Measurements from ENCODE around the gene TMEM151A.

The TMEM151A gene

GRCh38 chr11:66337103-66337899 lies 45.6 kb downstream of the TMEM151A start:
- Histone ChIP-seq H3K27me3 (ENCODE audit: insufficient read depth, low read length, poor library complexity, severe bottlenecking) (no peaks in the 10 kb centered on the region), H3K9me3 (ENCODE audit: insufficient read depth, low read depth, low read length) (no peaks in the 10 kb centered on the region), H3K36me3 (ENCODE audit: insufficient read depth, low read length) (peaks cover 15% of the 10 kb centered on the region; the same call in 1 of the 2 replicates), H2AFZ (ENCODE audit: low read length) (no peak overlapping the region), H3K79me2 (ENCODE audit: insufficient read depth, low read length) (no peaks in the 10 kb centered on the region), H3K9ac (ENCODE audit: low read depth, low read length, poor library complexity, severe bottlenecking) (peak overlapping the region; percentile 43), H3F3A (ENCODE audit: low read depth) (no peaks in the 10 kb centered on the region), H4K20me1 (ENCODE audit: insufficient read depth, low read length, poor library complexity, severe bottlenecking) (no peaks in the 10 kb centered on the region), H3K4me1 (ENCODE audit: insufficient read depth, low read length, poor library complexity, severe bottlenecking) (peaks cover 8% of the 10 kb centered on the region), H3K4me2 (ENCODE audit: low read depth, low read length, poor library complexity, severe bottlenecking) (peak overlapping the region; percentile 54), H3K4me3 (ENCODE audit: low read length, poor library complexity, severe bottlenecking) (no peak overlapping the region), H3K9me2 (replicated peaks; ENCODE audit: low read depth, low read length) (no peaks in the 10 kb centered on the region)
- TF ChIP-seq CTCF (conservative IDR thresholded peaks at IDR 0.05; ENCODE audit: low read length) = no peak
- no peak for TF ChIP-seq EZH2phosphoT487 (IDR thresholded peaks at IDR 0.05; ENCODE audit: borderline replicate concordance)

DNA sequence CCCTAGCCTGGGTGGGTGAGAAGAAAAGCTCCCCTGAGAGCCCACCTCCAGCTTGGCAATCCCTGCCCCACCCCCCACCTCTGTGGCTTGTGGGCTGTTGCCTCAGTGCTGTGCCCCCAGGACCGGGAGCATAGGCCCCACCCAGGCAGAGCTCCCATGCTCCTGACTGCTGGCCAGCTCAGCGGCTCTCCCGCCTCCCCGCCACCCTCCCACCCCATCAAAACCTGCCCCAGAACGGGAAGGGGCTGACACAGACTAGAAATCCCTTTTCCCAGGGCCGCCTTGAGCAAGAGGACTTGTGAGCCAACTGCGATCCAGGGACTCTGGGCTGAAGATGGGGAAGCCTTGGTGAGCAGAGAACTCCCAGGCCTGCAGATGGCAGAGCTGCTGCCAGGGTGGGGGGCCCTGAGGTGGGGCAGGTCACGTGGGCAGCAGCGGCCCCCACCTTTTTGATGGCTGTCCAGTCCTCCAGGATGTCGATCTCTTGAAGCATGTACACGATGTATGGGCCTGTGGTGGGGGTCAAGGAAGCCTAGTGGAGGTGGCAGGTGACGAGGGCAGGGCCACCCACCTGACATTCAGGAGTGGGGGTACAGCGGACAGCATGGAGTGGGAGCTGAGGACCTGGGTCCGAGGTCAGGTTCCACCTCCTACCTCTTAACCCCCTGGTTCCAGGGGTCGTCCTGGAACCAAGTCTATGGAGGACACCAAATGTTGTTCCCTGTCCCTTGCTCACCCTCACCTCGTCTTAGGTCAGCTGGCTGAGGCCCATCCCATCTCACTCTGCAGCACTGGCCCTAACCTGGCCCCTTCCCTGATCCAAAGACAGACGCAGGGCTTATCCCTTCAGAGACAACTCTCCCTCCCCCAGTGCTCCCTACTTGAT lies 46.8 kb downstream of the TMEM151A start:
- TF ChIP-seq EZH2phosphoT487 (IDR thresholded peaks at IDR 0.05; ENCODE audit: borderline replicate concordance) (no peak), CTCF (conservative IDR thresholded peaks at IDR 0.05; ENCODE audit: low read length) (no peak)
- H2AFZ ChIP-seq (ENCODE audit: low read length) = no peak overlapping the region
- no peak overlapping the region for H3K9ac ChIP-seq (ENCODE audit: low read depth, low read length, poor library complexity, severe bottlenecking)
- H3K9me3 ChIP-seq (ENCODE audit: insufficient read depth, low read depth, low read length) = no peaks in the 10 kb centered on the region
- peaks cover 8% of the 10 kb centered on the region for H3K4me1 ChIP-seq (ENCODE audit: insufficient read depth, low read length, poor library complexity, severe bottlenecking)
- no peaks in the 10 kb centered on the region for H4K20me1 ChIP-seq (ENCODE audit: insufficient read depth, low read length, poor library complexity, severe bottlenecking)
- no peaks in the 10 kb centered on the region for H3F3A ChIP-seq (ENCODE audit: low read depth)
- H3K4me3 ChIP-seq (ENCODE audit: low read length, poor library complexity, severe bottlenecking) = no peak overlapping the region
- H3K36me3 ChIP-seq (ENCODE audit: insufficient read depth, low read length) = peaks cover 15% of the 10 kb centered on the region; the same call in 1 of the 2 replicates
- H3K79me2 ChIP-seq (ENCODE audit: insufficient read depth, low read length) = peaks cover 8% of the 10 kb centered on the region; the same call in 1 of the 2 replicates
- no peaks in the 10 kb centered on the region for H3K9me2 ChIP-seq (replicated peaks; ENCODE audit: low read depth, low read length)
- H3K4me2 ChIP-seq (ENCODE audit: low read depth, low read length, poor library complexity, severe bottlenecking) = no peak overlapping the region
- no peaks in the 10 kb centered on the region for H3K27me3 ChIP-seq (ENCODE audit: insufficient read depth, low read length, poor library complexity, severe bottlenecking)

DNA sequence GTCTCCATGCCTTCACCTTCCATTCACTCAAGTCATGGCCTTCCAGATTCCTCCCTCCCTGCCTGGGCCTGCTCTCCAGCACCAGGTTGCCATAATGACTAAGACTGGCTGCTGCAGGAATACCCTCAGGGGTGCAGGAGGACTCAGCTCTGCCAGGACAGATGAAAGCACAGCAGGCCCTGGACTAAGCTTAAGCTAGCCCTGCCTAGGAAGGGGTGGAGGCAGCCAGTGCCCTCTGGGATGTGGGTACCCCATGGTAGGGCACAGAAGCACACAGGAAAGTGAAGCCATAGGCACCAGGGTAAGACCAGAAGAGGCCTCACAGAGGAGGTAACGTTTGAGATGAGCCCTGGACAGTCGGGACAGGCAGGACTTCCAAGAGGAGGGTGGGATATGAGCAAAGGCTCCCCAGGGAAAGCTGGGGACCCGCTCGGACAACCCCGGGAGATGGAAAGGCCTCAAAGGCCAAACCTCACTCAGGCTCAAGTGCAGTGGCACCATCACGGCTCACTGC lies 47.5 kb downstream of the TMEM151A start:
- H3F3A ChIP-seq (ENCODE audit: low read depth) = no peaks in the 10 kb centered on the region
- no peak overlapping the region for H3K4me2 ChIP-seq (ENCODE audit: low read depth, low read length, poor library complexity, severe bottlenecking)
- peaks cover 15% of the 10 kb centered on the region; the same call in 1 of the 2 replicates for H3K36me3 ChIP-seq (ENCODE audit: insufficient read depth, low read length)
- TF ChIP-seq EZH2phosphoT487 (IDR thresholded peaks at IDR 0.05; ENCODE audit: borderline replicate concordance) = no peak
- no peak for TF ChIP-seq CTCF (conservative IDR thresholded peaks at IDR 0.05; ENCODE audit: low read length)
- peaks cover 15% of the 10 kb centered on the region for H3K79me2 ChIP-seq (ENCODE audit: insufficient read depth, low read length)
- H2AFZ ChIP-seq (ENCODE audit: low read length) = no peak overlapping the region
- no peak overlapping the region for H3K9ac ChIP-seq (ENCODE audit: low read depth, low read length, poor library complexity, severe bottlenecking)
- H3K9me2 ChIP-seq (replicated peaks; ENCODE audit: low read depth, low read length) = no peaks in the 10 kb centered on the region
- no peaks in the 10 kb centered on the region for H3K27me3 ChIP-seq (ENCODE audit: insufficient read depth, low read length, poor library complexity, severe bottlenecking)
- no peaks in the 10 kb centered on the region for H3K9me3 ChIP-seq (ENCODE audit: insufficient read depth, low read depth, low read length)
- H4K20me1 ChIP-seq (ENCODE audit: insufficient read depth, low read length, poor library complexity, severe bottlenecking) = peaks cover 1% of the 10 kb centered on the region
- no peak overlapping the region for H3K4me3 ChIP-seq (ENCODE audit: low read length, poor library complexity, severe bottlenecking)
- H3K4me1 ChIP-seq (ENCODE audit: insufficient read depth, low read length, poor library complexity, severe bottlenecking) = peaks cover 13% of the 10 kb centered on the region
